GM18951 (cell line): ENCODE results near the gene IL31RA.

ENCODE experiments used
- POLR2A ChIP-seq: IDR thresholded peaks from 4 replicates; pipeline ENCODE4 v1.6.1; 2011; ENCODE audit warnings: mild to moderate bottlenecking; ENCODE audit not compliant: insufficient read length, insufficient read depth; ENCODE audit errors: extremely low read depth
- in situ Hi-C: fragments of 300-500 bp; cut with MboI; formaldehyde crosslinking; loops from one replicate; pipeline ENCODE4 v1.12.0; 2022; ENCODE audit warnings: low sequenced_read_pairs, mixed read lengths, inconsistent platforms; ENCODE audit not compliant: unreplicated experiment

Gene IL31RA

GRCh38 chr5:55966284-55966683 is 115.1 kb downstream of the IL31RA start:
- in situ Hi-C loops, result no loop called here
- no peak for TF ChIP-seq POLR2A

- no peak for TF ChIP-seq POLR2A
- in situ Hi-C loops, result no loop called here
These were observed 118.8 kb downstream of the IL31RA start for GRCh38 chr5:55969956-55970355.
